ENCODE measurements around the gene C1orf21.

The C1orf21 gene

DNA sequence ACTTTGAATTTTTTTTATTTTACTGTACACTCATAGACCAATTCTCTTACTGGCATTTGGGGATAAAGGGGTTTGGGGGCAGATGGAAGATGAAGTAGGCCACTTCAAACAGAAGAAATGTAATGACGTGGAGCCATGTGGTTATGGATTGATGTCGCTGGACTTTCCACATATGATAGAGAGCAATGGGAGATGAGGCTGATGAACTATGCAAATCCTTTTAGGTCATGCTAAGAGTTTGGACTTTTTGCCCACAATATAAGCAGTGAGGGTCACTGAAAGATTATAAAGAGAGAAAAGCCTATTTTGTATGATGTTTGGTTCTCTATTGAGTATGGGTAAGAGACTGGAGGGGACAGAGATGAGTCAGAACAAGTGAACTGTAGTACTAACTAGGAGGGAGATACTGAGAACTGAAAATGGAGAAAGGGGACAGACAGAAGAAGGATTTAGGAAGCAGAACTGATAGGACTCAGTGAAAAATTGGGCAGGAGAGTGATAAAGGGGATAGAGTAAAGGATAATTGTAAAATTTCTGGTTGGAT, 9.2 kb downstream of the C1orf21 start:
- no peaks in the 10 kb centered on the region for H3K27me3 ChIP-seq (ENCODE audit: control insufficient read depth, insufficient read depth, low read length)
- peaks cover 5% of the 10 kb centered on the region; the same call in 1 of the 2 replicates for H3K4me1 ChIP-seq (ENCODE audit: control insufficient read depth, insufficient read depth, low read length)
- no peaks in the 10 kb centered on the region for H3K36me3 ChIP-seq (ENCODE audit: control insufficient read depth, insufficient read depth, low read length)
- H3K9me3 ChIP-seq (ENCODE audit: control insufficient read depth, insufficient read depth, low read depth, low read length) = no peaks in the 10 kb centered on the region
- no peak overlapping the region for H3K27ac ChIP-seq (ENCODE audit: low read depth, low read length)
- H3K9ac ChIP-seq (ENCODE audit: low read length) = no peak overlapping the region
- no peak overlapping the region for H3K4me3 ChIP-seq (ENCODE audit: low read depth, low read length)

DNA sequence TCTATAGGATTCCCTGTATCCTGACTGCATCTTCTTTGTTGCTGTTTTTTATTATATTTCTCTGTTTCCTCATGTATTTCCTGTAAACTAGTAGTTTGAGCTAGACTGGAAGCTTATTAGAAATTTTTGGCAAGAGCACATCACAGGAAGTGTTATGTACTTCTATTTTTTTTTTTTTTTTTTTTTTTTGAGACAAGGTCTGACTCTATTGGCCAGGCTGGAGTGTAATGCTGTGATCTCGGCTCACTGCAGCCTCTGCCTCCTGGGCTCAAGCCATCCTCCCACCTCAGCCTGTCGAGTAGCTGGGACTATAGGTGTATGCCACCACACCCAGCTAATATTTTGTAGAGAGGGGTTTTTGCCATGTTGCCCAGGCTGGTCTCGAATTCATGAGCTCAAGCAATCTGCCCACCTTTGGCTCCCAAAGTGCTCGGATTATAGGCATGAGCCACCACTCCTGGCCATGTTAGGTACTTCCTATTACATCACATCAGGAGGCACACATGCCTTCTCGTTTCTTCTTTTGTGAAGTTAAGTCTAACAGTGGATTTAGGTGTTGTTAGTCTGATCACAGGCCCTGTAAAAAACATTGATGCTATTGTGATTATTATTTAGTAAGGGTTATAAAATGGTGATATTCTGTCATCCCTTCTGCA, 12.5 kb downstream of the C1orf21 start:
- no peak overlapping the region for H3K27ac ChIP-seq (ENCODE audit: low read depth, low read length)
- no peak overlapping the region for H3K4me3 ChIP-seq (ENCODE audit: low read depth, low read length)
- no peaks in the 10 kb centered on the region for H3K36me3 ChIP-seq (ENCODE audit: control insufficient read depth, insufficient read depth, low read length)
- H3K27me3 ChIP-seq (ENCODE audit: control insufficient read depth, insufficient read depth, low read length) = no peaks in the 10 kb centered on the region
- no peaks in the 10 kb centered on the region; the same call in 1 of the 2 replicates for H3K4me1 ChIP-seq (ENCODE audit: control insufficient read depth, insufficient read depth, low read length)
- no peaks in the 10 kb centered on the region for H3K9me3 ChIP-seq (ENCODE audit: control insufficient read depth, insufficient read depth, low read depth, low read length)
- H3K9ac ChIP-seq (ENCODE audit: low read length) = no peak overlapping the region

DNA sequence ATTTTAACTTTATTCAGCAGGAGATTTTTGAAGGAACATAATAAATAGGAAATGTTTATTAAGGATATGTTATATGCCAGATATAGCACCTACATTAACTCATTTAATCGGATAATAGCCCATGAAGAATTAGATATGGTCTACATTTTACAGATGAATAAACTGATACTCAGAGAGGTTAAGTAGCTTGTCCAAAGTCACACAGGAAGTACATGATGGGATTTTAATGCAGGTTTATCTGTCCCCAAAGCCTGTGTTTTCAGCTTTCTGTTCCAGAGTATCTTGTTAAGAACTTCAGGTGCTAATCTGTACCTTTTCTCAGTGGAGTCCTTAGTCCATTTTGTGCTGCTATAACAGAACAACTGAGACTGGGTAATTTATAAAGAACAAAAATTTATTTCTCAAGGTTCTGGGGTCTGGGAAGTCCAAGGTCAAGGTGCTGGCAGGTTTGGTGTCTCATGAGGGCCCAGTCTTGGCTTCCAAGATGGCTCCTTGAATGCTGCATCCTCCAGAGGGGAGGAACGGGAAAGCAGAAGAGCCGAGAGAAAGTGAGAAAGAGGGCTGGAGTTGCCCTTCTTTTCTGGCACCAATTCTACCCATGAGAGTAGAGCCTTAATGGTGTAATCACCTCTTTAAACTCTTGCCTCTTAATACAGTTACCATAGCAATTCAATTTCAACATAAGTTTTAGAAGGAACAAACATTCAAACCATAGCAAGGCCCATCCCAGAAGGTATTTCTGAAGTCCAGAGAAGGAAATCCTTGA, 17.3 kb downstream of the C1orf21 start:
- Histone ChIP-seq H3K27ac (ENCODE audit: low read depth, low read length) (no peak overlapping the region), H3K4me1 (ENCODE audit: control insufficient read depth, insufficient read depth, low read length) (peaks cover 37% of the 10 kb centered on the region), H3K36me3 (ENCODE audit: control insufficient read depth, insufficient read depth, low read length) (no peaks in the 10 kb centered on the region), H3K27me3 (ENCODE audit: control insufficient read depth, insufficient read depth, low read length) (no peaks in the 10 kb centered on the region), H3K4me3 (ENCODE audit: low read depth, low read length) (no peak overlapping the region), H3K9me3 (ENCODE audit: control insufficient read depth, insufficient read depth, low read depth, low read length) (no peaks in the 10 kb centered on the region), H3K9ac (ENCODE audit: low read length) (no peak overlapping the region)

DNA sequence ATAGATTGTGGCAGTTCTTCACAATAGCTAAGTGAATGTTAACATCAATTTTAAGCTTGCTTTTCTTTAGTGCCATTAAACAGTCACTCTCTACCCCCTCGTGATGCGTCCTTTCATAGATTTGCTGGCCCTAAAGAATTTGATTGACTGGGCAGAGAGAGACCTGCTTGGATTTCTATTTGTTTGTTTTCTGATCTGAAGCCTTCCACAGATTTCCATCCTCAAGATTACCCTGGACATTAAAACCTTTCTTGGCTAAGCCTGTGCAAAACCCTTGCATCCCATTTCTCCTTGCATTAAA, 17.8 kb downstream of the C1orf21 start:
- no peak overlapping the region for H3K4me3 ChIP-seq (ENCODE audit: low read depth, low read length)
- no peaks in the 10 kb centered on the region for H3K9me3 ChIP-seq (ENCODE audit: control insufficient read depth, insufficient read depth, low read depth, low read length)
- H3K9ac ChIP-seq (ENCODE audit: low read length) = no peak overlapping the region
- H3K4me1 ChIP-seq (ENCODE audit: control insufficient read depth, insufficient read depth, low read length) = peaks cover 41% of the 10 kb centered on the region
- no peaks in the 10 kb centered on the region for H3K36me3 ChIP-seq (ENCODE audit: control insufficient read depth, insufficient read depth, low read length)
- no peaks in the 10 kb centered on the region for H3K27me3 ChIP-seq (ENCODE audit: control insufficient read depth, insufficient read depth, low read length)
- no peak overlapping the region for H3K27ac ChIP-seq (ENCODE audit: low read depth, low read length)

DNA sequence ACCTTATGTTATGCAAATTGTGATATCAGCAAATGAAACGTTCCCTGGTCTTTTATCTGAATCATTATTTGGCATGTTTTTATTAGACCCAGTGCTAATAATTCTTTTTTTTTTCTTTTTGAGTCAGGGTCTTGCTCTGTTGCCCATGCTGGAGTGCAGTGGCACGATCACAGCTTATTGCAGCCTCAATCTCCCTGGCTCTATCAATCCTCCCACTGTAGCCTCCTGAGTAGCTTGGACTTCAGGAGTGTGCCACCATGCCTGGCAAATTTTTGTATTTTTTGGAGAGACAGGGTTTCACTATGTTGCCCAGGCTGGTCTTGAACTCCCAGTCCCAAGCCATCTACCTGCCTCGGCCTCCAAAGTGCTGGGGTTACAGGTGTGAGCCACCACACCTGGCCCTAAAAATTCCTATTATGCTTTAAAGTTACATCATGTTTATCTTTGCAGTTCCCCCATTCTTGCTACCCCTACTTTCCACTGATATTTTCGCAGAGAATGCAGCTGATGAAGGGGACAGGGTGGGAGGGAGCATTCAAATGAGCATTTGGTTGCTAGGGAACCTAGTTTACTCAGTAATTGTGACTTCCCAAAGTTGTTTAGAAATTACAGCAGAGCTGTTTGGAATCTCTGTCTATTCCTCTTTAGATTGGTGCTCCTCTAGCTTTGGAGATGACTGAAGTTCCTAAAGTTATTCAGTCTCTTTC, 18.4 kb downstream of the C1orf21 start:
- no peaks in the 10 kb centered on the region for H3K9me3 ChIP-seq (ENCODE audit: control insufficient read depth, insufficient read depth, low read depth, low read length)
- H3K27me3 ChIP-seq (ENCODE audit: control insufficient read depth, insufficient read depth, low read length) = no peaks in the 10 kb centered on the region
- H3K9ac ChIP-seq (ENCODE audit: low read length) = no peak overlapping the region
- H3K4me3 ChIP-seq (ENCODE audit: low read depth, low read length) = no peak overlapping the region
- no peaks in the 10 kb centered on the region for H3K36me3 ChIP-seq (ENCODE audit: control insufficient read depth, insufficient read depth, low read length)
- H3K27ac ChIP-seq (ENCODE audit: low read depth, low read length) = no peak overlapping the region
- peaks cover 41% of the 10 kb centered on the region for H3K4me1 ChIP-seq (ENCODE audit: control insufficient read depth, insufficient read depth, low read length)

DNA sequence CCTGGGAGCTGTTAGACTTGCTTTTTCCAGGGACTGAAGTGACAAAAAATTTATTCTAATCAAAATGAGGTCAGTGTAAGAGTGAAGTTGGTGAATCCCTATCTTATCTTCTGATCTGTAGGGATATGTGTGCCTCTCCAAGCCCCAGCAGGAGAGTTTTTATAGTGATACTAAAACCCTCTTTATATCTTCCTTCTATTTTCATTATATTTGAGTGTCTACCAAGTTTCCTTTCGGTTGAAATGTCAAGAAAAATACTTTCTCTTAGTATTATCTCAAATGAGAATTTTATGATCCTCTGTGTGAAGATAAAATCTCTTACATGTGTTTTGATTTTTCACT, 18.9 kb downstream of the C1orf21 start:
- Histone ChIP-seq H3K9me3 (ENCODE audit: control insufficient read depth, insufficient read depth, low read depth, low read length) (no peaks in the 10 kb centered on the region), H3K9ac (ENCODE audit: low read length) (no peak overlapping the region), H3K27me3 (ENCODE audit: control insufficient read depth, insufficient read depth, low read length) (no peaks in the 10 kb centered on the region), H3K4me3 (ENCODE audit: low read depth, low read length) (no peak overlapping the region), H3K27ac (ENCODE audit: low read depth, low read length) (no peak overlapping the region), H3K36me3 (ENCODE audit: control insufficient read depth, insufficient read depth, low read length) (no peaks in the 10 kb centered on the region), H3K4me1 (ENCODE audit: control insufficient read depth, insufficient read depth, low read length) (peaks cover 41% of the 10 kb centered on the region)

DNA sequence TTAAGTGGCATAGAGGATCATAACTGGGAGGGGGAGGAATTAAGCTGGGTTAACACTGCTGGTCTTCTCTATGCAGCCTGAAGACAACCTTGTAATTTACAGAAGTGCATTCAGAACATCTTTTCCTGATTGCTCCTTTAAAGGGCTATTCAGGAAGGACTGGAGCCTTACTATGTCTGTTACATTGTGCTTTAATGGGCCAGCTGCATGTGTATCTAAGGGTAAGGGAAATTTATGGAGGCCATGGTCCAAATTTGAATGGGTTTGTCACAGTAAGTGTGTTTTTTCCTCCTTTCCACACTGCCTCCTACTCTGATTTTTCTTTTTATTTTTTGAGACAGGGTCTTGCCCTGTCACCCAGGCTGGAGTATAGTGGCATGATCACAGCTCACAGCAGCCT, 19.6 kb downstream of the C1orf21 start:
- no peaks in the 10 kb centered on the region for H3K27me3 ChIP-seq (ENCODE audit: control insufficient read depth, insufficient read depth, low read length)

DNA sequence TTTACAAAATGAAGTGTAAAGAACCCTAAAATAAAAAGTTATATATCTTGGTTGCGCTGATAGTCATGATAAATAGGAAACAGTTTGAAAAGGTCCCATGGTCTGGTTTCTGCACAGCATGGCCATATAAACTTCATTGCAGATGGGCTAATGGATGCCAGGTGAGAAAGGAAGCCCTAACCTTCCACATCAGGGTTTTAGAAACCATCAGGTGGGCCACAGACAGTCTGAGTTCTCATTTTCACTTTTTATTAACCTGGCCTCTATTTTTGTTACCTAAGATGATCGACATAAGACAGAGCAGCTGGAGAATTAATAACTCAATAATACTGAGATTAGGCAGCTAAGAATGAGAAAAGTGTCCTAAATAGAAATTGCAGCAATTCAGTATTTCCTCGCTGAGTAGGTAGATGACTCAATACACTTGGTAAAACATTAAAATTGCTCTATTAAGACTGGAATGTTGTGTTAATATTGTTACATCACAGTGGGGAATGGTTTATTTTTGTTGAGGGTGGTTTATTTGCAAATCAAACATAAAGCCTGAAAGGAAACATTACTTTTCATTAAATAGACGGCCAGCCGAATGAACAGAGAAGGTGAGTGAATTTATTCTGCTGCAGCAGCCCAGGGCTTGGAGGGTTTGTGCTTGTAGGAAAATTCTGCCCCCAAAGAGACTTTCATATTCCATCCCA, 21.1 kb downstream of the C1orf21 start:
- Histone ChIP-seq H3K4me1 (ENCODE audit: control insufficient read depth, insufficient read depth, low read length) (peaks cover 41% of the 10 kb centered on the region), H3K27ac (ENCODE audit: low read depth, low read length) (no peak overlapping the region), H3K9me3 (ENCODE audit: control insufficient read depth, insufficient read depth, low read depth, low read length) (no peaks in the 10 kb centered on the region), H3K36me3 (ENCODE audit: control insufficient read depth, insufficient read depth, low read length) (no peaks in the 10 kb centered on the region), H3K27me3 (ENCODE audit: control insufficient read depth, insufficient read depth, low read length) (no peaks in the 10 kb centered on the region), H3K9ac (ENCODE audit: low read length) (no peak overlapping the region), H3K4me3 (ENCODE audit: low read depth, low read length) (no peak overlapping the region)

More for the DNA sequence above, 19.6 kb downstream of the C1orf21 start:
- Histone ChIP-seq H3K9me3 (ENCODE audit: control insufficient read depth, insufficient read depth, low read depth, low read length) (no peaks in the 10 kb centered on the region), H3K4me1 (ENCODE audit: control insufficient read depth, insufficient read depth, low read length) (peaks cover 41% of the 10 kb centered on the region), H3K27ac (ENCODE audit: low read depth, low read length) (no peak overlapping the region), H3K4me3 (ENCODE audit: low read depth, low read length) (no peak overlapping the region), H3K36me3 (ENCODE audit: control insufficient read depth, insufficient read depth, low read length) (no peaks in the 10 kb centered on the region), H3K9ac (ENCODE audit: low read length) (no peak overlapping the region)

DNA sequence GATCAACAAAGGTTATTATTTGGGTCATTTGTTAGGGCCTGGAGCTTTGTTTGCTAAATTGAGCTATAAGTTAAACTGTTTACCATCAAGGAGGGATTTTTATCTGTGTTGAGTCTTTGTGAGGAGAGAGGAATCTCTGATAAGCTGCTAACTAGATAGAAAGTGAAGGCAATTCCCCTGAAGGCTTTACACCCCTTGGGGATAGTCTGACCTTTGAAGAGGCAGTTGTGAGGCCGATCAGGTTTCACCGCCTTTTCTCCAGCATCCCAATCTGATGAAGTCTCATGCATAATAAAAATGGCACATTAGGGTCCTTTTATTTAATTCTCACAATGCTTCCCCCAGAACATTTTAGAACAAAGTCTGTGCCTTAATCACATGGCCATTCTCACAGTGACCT, 21.8 kb downstream of the C1orf21 start:
- Histone ChIP-seq H3K9ac (ENCODE audit: low read length) (no peak overlapping the region), H3K27me3 (ENCODE audit: control insufficient read depth, insufficient read depth, low read length) (no peaks in the 10 kb centered on the region), H3K27ac (ENCODE audit: low read depth, low read length) (no peak overlapping the region), H3K9me3 (ENCODE audit: control insufficient read depth, insufficient read depth, low read depth, low read length) (no peaks in the 10 kb centered on the region), H3K4me1 (ENCODE audit: control insufficient read depth, insufficient read depth, low read length) (peaks cover 41% of the 10 kb centered on the region), H3K36me3 (ENCODE audit: control insufficient read depth, insufficient read depth, low read length) (no peaks in the 10 kb centered on the region), H3K4me3 (ENCODE audit: low read depth, low read length) (no peak overlapping the region)

DNA sequence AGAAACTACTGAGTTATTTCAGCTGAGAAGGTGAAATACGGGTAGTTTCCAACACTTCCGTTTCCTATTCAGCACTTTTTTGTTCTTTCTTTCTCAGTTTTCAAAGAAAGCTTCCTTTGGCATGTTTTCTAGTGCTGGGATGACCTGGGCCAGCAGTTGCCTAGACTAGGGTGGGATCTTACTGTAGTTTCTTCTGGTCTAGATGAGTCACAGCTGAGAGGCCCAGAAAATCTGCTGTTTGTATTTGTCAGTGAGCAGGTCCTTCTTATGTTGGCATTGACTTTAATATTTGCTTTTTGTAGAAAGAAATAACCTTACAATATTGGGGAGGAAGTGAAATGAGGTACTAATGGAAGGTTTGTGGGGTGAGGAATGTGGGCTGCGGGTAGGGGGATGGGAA, 22.2 kb downstream of the C1orf21 start:
- Histone ChIP-seq H3K27me3 (ENCODE audit: control insufficient read depth, insufficient read depth, low read length) (no peaks in the 10 kb centered on the region), H3K27ac (ENCODE audit: low read depth, low read length) (no peak overlapping the region)

More for the DNA sequence above, 22.2 kb downstream of the C1orf21 start:
- Histone ChIP-seq H3K9ac (ENCODE audit: low read length) (no peak overlapping the region), H3K4me1 (ENCODE audit: control insufficient read depth, insufficient read depth, low read length) (peaks cover 41% of the 10 kb centered on the region), H3K4me3 (ENCODE audit: low read depth, low read length) (no peak overlapping the region), H3K9me3 (ENCODE audit: control insufficient read depth, insufficient read depth, low read depth, low read length) (no peaks in the 10 kb centered on the region), H3K36me3 (ENCODE audit: control insufficient read depth, insufficient read depth, low read length) (no peaks in the 10 kb centered on the region)
